Measurements from ENCODE around the gene VWA5B2. TPM values are rescaled to one million over a fixed set of nuclear protein-coding genes. Genes with fewer than 3 reads are reported as not detected.

The VWA5B2 gene
- total RNA-seq, 1 donor from 2014 or later, result not detected

DNA sequence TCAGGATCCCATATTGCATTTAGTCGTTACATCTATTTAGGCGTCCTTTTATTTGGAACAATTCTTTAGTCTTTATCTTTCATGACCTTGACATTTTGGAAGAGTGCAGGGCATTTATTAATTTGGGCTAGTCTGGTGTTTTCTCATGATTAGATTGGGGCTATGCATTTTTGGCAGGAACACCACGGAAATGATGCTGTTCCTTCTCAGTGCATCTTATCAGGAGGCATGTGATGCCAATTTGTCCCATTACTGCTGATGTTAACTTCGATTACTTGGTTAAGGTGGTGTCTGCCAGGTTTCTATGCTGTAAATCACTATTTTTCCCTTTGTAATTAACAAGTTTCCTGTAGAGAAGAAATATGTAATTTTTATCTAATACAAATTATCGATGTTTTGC is 18.1 kb upstream of the VWA5B2 start:
- intact Hi-C loops (cut with DNase I), result no loop called here
- ATAC-seq, result no peak
- no peak for DNase-seq (ENCODE audit: missing footprints)

DNA sequence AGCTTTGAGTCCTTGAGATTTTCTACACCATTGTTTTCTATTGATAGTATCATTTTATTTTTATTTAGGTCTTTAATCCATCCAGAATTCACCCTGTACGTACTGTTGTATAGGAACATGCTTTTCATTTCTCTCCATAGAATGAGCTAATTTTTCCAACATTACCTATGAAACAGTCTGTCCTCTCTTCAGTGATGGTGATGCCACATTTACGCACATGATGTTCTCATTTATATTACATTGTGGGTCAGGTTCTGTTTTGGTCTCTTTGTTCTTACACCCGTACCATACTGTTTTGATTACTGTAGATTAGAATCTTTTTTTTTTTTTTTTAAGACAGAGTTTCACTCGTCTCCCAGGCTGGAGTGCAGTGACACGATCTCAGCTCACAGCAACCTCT is 17.7 kb upstream of the VWA5B2 start:
- no peak for ATAC-seq
- intact Hi-C loops (cut with DNase I), result no loop called here

DNA sequence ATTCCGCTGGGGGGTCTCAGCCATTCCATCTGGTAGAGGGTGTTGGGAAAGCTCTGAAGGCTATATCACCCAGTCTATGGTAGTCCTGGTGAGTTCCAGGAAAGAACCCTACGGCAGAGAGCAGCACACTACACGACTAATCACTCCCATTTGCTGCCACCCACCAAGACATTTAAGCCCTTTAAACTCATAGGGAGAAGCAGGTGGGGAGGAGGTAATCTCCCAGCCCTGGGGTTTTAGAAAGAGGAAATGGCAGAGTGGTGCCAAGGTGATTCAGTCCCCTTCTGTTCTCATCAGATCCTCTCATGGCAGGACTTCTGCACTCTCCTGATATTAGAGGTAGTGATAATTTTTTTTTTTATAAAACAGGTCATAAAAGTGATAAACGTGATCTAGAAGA is 10.6 kb upstream of the VWA5B2 start:
- ATAC-seq (no peak), DNase-seq (ENCODE audit: missing footprints) (no peak)

More for the DNA sequence above, 17.7 kb upstream of the VWA5B2 start:
- DNase-seq (ENCODE audit: missing footprints), result no peak

DNA sequence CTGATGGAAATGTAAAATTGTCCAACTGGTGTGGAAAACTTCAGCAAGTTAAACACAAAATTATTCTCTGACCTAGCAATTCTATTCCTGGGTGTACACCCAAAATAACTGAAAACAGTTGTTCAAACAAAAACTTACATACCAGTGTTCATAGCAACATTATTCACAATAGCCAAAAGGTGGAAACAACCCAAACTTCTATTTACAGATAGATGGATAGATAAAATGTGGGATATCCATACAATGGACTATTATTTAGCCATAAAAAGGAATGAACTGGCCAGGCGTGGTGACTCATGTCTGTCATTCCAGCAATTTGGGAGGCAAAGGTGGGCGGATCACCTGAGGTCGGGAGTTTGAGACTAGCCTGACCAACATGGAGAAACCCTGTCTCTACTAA is 6.9 kb upstream of the VWA5B2 start:
- ATAC-seq (no peak), DNase-seq (ENCODE audit: missing footprints) (no peak)
- intact Hi-C loops (cut with DNase I), result no loop called here

More for the DNA sequence above, 10.6 kb upstream of the VWA5B2 start:
- intact Hi-C loops (cut with DNase I), result no loop called here

- intact Hi-C loops (cut with DNase I), result no loop called here
- ATAC-seq (no peak), DNase-seq (ENCODE audit: missing footprints) (no peak)
Observed at GRCh38 chr3:184223946-184224345, 5.4 kb upstream of the VWA5B2 start.

GRCh38 chr3:184227481-184227935 is 1.9 kb upstream of the VWA5B2 start:
- no peak for ATAC-seq
- intact Hi-C loops (cut with DNase I), result no loop called here
- DNase-seq (ENCODE audit: missing footprints), result no peak

GRCh38 chr3:184228376-184229137 is 828 bp upstream of the VWA5B2 start:
- intact Hi-C loops (cut with DNase I), result no loop called here
- ATAC-seq (no peak), DNase-seq (ENCODE audit: missing footprints) (no peak)

DNA sequence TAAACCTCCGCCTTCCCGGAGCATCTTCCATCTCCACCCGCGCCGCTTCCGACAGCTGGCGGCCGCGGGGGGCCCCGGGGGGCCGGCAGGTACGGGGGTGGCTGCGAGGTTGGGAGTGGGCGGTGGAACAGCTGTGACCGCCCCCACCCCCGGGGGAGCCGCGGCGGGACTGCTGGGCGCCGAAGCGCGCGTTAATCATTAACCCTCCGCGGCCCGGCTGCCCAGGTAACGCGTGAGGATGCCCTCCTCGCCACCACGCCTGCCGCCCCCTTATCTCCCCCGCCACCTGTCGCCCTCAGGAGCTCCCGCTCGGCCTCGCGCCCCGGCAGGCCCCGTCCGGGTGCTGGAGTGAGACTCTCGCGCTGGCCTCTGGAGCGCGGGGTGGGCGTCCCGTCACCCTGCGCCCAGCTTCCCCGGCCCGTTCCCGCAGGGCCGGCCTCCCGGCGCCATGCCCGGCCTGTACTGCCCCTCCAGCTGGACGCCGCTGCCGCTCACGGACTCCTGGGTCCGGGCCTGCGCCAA is 757 bp downstream of the VWA5B2 start:
- DNase-seq (ENCODE audit: missing footprints) (no peak), ATAC-seq (no peak)
- intact Hi-C loops (cut with DNase I), result no loop called here

DNA sequence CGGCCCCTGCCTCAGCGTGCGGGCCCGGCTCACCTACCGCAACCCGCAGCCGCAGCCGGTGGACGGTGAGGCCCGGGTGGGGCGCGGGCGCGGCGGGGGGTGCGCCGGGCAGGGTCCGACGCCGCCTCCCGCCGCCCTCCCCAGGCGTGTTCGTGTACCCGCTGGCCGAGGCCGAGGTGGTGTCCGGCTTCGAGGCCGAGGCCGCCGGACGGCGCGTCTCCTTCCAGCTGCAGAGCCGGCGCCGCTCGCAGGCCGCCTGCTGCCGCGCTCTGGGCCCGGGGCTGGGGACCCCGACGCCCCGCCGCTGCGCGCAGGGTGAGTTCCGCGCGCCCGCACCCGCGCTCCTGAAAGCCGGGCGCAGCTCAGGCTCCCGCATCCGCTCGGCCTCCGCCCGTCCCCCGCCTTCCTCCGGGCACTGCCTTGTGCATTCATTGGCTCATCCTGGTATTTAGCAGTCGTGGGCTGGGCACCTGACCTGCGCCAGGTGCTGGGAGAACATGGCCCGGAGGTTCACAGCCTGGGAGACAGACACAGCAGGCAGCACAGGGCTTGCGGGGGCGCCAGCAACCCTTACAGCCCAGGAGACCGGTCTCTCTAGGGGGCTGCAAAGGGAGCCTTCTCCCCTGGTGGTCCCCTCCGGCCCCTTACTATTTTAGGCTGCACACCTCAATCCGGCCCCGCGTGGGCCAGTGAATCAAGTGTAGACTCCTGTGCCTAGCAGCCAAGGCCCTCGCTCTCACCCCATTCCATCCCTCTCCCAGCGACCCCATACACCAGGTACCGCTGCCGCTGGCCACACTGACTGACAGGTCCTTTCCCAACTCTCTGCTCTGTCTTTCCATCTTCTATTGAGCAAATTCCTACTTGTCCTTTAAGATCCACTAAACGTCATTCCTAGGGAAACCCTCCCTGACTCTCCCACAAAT is 1.5 kb downstream of the VWA5B2 start:
- ATAC-seq, result no peak
- no peak for DNase-seq (ENCODE audit: missing footprints)
- intact Hi-C loops (cut with DNase I), result no loop called here

- DNase-seq (ENCODE audit: missing footprints) (no peak), ATAC-seq (no peak)
- intact Hi-C loops (cut with DNase I), result no loop called here
Observed at GRCh38 chr3:184231671-184232070, 2.3 kb downstream of the VWA5B2 start.

GRCh38 chr3:184233127-184233843 is 3.9 kb downstream of the VWA5B2 start:
- ATAC-seq (no peak), DNase-seq (ENCODE audit: missing footprints) (no peak)
- intact Hi-C loops (cut with DNase I), result no loop called here

- no peak for DNase-seq (ENCODE audit: missing footprints)
- intact Hi-C loops (cut with DNase I), result no loop called here
- peak; percentile 5 for ATAC-seq
Observed at GRCh38 chr3:184234224-184234623, 4.8 kb downstream of the VWA5B2 start.

- DNase-seq (ENCODE audit: missing footprints) (no peak), ATAC-seq (no peak)
- intact Hi-C loops (cut with DNase I), result no loop called here
Observed at GRCh38 chr3:184234671-184235380, 5.4 kb downstream of the VWA5B2 start.

DNA sequence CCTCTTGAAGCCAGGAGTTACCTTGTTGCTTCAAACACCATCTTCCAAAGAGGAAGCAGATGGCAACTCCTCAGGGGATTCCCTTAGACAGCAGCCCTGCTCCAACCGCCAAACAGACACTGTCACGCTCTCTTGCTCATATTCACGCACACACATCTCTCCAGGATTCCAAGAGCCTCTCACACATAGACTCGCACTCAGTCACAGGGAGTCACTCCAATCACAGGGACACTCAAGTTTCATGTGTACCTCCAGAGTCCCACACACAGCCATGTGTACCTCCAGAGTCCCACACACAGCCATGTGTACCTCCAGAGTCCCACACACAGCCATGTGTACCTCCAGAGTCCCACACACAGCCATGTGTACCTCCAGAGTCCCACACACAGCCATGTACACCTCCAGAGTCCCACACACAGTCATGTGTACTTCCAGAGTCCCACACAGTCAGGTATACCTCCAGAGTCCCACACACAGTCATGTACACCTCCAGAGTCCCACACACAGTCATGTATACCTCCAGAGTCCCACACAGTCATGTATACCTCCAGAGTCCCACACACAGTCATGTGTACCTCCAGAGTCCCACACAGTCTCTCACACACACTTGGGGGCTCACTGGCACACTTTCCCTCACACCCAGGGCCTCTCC is 6.1 kb downstream of the VWA5B2 start:
- no peak for DNase-seq (ENCODE audit: missing footprints)
- intact Hi-C loops (cut with DNase I), result no loop called here
- no peak for ATAC-seq

DNA sequence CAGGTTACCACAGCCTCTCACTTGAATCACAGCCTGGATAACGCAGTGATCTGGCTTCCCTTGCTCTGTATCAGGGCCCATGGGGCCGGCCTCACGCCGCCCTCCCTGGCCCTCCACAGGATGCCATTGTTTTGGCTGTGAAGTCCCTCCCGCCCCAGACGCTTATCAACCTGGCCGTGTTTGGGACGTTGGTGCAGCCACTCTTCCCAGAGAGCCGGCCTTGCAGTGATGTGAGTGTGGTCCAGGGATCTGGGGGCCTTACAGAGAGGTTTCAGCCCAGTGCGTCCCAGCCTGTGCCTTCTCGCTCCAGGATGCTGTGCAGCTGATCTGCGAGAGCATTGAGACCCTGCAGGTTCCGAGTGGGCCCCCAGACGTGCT is 6.6 kb downstream of the VWA5B2 start:
- no peak for DNase-seq (ENCODE audit: missing footprints)
- intact Hi-C loops (cut with DNase I), result no loop called here

DNA sequence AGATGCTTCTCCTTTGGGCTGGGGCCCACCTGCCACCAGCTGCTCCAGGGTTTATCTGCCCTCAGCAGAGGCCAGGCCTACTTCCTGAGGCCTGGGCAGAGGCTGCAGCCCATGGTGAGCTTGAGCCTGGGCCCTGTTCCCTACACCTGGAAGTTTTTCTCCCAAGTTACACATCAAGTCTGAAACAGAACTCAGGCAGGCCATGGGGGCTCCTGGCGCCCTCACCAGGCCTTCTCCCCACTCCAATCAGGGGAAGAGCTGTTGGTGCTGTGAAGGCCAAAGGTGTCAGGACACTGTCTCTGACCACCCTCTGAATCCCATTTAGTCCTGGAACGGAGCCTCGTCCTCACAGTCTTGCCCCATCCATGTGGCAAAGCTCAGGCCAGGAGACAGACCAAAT is 7.3 kb downstream of the VWA5B2 start:
- intact Hi-C loops (cut with DNase I), result no loop called here
- DNase-seq (ENCODE audit: missing footprints) (no peak), ATAC-seq (no peak)

More for the DNA sequence above, 6.6 kb downstream of the VWA5B2 start:
- no peak for ATAC-seq

GRCh38 chr3:184237211-184237610 is 7.8 kb downstream of the VWA5B2 start:
- ATAC-seq (no peak), DNase-seq (ENCODE audit: missing footprints) (no peak)
- intact Hi-C loops (cut with DNase I), result no loop called here

GRCh38 chr3:184237807-184238206 is 8.4 kb downstream of the VWA5B2 start:
- ATAC-seq, result no peak
- DNase-seq (ENCODE audit: missing footprints), result no peak
- intact Hi-C loops (cut with DNase I), result no loop called here
